ENCODE results near the gene GGCT.
A peak's percentile ranks its signal among the peaks of the same experiment; 100 is the strongest.
"Not testable (repeated sequence)": the region's sequence is repeated elsewhere in the genome, so short reads cannot be mapped to it uniquely, and the experiment has no call there.

Gene GGCT, protein sequence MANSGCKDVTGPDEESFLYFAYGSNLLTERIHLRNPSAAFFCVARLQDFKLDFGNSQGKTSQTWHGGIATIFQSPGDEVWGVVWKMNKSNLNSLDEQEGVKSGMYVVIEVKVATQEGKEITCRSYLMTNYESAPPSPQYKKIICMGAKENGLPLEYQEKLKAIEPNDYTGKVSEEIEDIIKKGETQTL

DNA sequence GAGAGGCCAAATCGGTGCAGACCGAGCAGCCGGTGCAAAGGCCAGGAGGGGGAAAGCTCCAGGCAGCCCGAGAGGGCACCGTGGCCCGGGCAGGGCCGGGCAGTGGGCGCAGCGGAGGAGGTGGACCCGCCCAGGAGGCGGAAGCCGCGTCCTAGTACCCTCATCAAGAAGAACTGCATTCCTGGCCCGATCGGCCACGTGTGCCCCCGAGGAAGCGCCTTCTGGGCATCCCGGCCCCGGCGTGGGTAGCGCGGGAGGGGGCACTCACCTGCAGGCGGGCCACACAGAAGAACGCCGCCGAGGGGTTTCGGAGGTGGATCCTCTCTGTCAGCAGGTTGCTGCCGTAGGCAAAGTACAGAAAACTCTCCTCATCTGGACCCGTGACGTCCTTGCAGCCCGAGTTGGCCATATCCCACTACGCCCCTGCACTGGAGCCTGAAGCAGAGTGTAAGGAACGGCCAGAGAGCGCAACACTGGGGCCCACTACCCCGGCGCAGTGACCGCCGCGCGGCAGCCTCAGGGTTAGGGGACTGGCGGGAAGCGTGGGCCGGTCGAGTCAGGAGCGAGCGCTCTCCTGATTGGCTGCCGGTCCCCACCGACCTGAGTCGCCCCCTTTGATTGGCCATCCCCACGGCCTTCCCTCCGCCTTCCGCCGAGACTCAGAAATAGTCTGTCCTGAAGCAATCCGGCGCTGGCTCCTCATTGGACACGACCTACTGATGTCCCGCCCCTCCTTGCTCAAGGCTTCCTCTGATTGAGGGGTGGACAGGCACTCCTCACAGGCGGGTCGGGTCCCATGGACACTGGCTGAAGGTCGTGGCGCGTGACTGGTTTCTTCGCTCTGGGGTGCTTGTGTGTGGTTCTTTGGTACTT is at the start of gene GGCT:
Gene GGCT, minus strand, starts transcription at position 529 of the 873 bp plus-strand sequence. Its CDS starts 120 bp downstream, at position 409.
- peak; percentile 99 for DNase-seq

DNA sequence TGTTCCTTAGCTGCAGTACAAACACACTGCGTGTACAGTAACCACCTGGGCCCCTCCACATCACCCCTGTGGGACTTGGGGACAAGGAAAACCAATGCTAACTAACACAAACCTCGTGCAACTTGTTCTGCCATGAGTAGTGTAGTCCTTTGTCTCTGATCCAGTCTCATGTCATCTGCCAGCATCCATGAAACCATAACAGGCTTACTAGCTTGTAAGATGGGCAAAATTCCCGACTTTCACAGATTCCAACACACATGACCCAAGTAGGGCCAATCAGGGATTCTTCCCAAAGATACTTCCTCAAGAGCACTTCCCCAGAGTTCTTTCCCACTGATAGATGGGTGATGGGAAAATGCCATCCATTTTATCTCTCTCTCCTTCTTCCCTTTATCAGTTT is 48.9 kb upstream of the GGCT start:
- no peak for DNase-seq

DNA sequence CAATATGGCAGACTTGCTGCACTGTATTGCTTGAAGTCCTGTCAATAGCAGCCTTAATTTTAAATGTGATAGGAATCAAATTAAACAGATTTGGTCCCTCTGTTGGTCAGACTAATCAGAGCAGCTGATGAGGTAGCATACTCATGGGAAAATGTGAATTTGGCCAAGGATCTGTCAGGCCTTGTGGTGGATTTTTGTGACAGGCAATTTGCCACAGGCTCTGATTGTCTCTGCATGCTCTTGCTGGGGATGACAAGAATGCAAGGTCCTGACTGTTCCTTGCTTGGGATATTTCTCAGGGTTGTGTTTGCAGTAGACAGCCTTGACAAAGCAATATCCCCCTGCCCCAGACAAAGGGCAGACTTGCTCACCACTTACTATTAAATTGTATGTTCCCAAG is 48.5 kb upstream of the GGCT start:
- no peak for DNase-seq

DNA sequence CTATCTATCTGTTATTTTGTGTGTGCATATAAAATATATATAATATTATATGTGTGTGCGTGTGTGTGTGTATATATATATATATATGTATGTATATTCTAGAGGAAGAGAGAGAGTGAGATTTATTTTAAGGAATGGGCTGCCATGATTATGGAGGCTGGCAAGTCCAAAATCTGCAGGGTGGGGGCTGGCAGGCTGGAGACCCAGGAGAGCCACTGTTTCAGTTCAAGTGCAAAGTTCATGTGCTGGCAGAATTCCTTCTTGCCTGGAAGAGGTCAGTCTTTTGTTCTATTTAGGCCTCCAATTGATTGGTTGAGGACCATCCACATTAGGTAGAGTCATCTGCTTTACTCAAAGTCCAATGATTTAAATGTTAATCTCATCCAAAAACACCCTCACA is 47.7 kb upstream of the GGCT start:
- no peak for DNase-seq

DNA sequence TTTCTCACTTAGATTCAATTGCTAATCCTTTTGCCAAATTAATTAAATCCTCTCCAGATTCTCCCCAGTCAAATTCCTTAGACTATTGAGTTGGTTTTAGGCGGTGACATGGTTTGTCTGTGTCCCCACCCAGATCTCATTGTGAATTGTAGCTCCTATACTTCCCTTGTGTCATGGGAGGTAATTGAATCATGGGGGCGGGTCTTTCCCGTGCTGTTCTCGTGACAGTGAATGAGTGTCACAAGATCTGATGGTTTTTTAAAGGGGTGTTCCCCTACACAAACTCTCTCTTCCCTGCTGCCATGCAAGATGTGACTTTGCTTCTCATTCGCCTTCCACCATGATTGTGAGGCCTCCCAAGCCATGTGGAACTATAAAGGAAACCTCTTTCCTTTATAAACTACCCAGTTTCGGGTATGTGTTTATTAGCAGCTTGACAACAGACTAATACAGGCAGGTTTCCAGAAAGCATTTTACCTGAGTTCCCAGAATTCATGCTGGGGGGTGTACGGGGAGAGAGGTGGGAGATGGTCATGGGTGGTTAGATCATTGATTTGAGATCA is 45.4 kb upstream of the GGCT start:
- peak; percentile 92 to 97 (median 96) for DNase-seq

DNA sequence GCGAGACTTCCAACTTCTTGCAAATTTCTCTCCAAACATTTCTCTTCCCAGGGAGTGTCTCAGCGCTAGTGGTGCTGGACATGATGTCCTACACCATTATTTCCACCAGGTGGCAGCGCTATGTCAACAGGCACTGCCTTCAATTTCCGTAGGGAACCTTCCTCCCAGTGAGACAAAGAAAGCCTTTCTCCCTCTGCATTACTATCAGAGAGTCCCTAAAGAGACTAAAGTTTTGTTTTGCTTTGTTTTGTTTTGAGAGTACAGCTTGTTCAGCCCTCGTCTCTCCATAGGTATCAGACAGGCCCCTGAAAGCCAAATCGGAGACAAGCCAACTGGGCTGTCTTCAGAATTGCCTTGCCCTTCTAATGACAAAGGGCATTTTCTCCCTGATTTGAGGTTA is 44.2 kb upstream of the GGCT start:
- peak; percentile 86 to 91 (median 87) for DNase-seq

DNA sequence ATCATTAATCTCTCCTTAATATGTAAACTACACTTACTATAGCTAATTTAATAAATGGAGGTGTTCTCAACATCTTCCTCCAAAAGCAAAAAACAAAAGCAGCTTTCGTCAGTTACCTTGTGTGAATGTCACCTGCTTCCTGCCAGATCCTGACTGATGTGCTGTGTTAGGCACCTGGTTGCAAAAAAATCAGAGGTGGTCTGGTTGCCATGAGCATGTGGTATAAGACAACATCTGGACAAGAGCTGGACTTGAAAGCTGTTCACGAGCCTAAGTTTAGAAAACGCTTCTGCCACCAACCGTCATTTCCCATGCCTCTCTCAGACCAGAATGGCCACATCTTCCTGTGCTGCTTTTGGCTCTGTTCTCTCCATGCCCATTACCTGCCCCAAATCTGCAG is 42.0 kb upstream of the GGCT start:
- no peak for DNase-seq

DNA sequence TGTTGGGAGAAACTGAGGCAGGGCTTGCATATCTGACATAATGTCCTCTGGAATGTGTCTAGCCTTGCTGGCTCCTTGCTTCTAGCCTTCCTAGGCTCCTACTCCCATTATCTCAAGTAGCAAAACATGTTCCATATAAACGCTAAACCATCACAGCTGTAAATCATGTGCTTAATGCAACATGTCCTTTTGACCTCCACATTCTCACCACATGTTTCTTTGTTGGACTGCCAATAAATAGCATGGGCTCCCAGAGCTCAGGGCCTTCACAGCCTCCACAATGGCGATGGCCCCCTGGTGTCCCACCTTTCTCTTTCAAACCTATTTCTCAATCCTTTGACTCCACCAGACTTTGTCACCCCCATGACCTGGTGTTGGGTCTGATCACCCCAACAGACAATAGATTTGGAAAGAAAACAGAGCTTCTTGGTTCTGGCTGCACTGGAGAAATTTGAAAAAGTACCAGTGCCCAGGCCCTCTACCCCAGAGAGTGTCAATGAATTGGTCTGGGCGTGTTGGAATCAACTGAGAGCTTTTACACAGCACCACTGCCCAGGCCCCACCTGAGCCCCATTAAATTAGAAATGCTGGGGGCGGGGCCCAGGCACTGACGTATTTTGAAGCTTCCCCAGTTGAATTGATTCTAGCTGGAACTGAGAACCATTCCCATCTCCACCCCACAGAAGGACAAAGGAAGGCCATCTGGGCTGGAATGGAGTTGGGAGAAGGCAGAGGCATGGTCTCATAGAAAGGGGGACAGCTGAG is 41.3 kb upstream of the GGCT start:
- DNase-seq: no peak

DNA sequence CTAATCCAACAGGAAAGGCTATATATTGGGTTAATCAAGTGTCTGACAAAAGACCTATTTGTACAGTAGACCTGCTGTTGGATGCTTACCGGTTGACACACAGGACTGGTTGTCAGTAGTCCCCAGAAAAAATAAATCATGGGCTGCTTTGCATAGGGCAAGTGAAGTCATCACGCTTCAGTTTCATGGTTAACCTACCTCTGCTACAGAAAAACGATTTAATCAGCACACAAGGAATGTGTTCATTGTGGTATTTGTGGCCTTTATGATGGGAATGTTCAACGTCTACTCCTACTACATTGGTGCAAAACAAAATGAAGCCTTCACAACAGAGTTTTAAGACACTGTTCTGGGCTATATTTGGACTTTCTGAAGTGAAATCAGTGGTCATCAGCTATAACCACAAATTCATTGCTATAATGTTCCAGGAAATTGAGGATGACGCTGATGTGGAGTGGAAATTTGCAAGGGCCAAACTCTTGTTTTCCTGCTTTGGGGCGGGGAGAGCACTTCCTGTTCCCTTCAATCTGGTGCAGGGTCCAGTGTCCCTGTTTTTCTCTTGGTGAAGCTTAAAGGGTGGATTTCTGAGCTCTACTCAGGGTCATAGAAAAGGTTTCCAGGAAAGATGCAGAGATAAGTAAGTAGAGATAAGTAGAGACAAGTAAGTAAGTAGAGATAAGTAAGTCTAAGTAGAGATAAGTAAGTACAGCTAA is 39.3 kb upstream of the GGCT start:
- peak in 1 of 3 donors; percentile 37 for DNase-seq

DNA sequence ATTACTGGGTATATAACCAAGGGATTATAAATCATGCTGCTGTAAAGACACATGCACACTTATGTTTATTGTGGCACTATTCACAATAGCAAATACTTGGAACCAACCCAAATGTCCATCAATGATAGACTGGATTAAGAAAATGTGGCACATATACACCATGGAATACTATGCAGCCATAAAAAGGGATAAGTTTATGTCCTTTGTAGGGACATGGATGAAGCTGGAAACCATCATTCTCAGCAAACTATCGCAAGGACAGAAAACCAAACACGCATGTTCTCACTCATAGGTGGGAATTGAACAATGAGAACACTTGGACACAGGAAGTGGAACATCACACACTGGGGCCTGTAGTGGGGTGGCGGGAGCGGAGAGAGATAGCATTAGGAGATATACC is 38.5 kb upstream of the GGCT start:
- DNase-seq: not testable (repeated sequence)

DNA sequence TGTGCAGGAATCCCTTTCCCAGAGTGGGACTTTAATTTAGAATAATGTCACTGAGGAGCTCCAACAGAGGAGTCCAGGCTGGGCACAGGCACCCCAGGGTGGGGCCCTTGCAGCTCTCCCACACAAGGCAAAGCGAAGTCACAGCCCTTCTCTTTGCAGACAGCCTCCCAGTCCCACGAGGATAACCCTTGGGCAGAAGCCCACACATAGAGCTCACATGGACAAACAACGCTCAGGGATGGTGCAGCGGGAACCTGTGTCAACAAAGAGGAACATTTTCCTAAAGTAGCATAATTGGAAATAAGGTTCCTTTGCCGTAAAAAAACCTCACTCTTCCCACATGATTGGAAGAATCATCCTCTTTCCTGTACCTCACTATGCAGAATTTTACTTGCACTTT is 29.3 kb upstream of the GGCT start:
- no peak for DNase-seq

DNA sequence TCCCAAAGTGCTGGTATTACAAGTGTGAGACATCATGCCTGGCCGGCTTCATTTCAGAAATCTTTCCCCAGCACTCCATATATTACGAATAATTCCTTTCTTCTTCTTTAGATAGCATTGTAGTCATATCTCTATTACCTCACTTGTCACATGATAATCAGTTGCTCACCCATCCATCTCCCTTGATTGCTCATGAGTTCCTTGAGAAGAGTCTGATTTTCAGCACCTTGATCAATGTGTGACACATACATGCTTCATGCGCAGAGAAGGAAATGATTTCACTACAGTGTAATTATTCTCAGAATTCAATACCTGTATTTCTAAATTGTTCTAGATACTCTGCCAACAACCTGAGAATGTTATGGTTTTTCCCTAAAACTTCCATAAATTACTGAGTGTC is 26.7 kb upstream of the GGCT start:
- peak; percentile 14 to 57 (median 19) for DNase-seq

DNA sequence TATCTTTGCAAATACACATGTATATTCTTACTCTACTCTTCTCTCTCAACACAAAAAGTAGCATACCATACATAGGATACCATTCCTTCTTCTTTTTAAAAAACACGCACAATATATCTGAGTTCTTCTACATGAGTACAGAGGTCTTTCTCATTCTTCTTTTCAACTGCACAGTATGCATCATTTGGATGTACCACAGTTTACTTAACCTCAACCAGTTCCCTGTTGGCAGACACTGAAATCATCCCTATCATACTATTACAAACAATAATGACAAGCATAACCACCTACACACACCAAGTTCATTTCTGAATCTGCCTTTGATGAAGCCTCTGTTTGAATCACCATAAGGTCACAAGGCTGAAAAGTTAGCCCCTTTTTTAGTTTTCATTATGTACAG is 25.7 kb upstream of the GGCT start:
- DNase-seq: no peak

DNA sequence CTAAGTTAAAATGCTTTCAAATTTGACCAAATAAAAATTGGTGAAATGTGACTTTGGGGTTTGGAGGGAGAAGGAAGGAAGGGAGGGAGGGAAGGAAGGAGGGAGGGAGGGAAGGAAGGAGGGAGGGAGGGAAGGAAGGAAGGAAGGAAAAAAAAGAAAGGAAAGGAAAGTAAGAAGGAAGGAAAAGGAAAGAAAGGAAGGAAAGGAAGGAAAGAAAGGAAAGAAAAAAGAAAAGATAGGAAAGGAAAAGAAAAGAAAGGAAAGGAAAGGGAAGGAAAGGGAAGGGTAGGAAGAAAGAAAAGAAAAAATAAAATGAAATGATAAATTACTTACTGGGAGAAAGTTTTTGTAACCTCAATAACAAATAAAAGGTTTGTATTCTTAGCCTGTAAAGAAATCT is 24.1 kb upstream of the GGCT start:
- DNase-seq: no peak

DNA sequence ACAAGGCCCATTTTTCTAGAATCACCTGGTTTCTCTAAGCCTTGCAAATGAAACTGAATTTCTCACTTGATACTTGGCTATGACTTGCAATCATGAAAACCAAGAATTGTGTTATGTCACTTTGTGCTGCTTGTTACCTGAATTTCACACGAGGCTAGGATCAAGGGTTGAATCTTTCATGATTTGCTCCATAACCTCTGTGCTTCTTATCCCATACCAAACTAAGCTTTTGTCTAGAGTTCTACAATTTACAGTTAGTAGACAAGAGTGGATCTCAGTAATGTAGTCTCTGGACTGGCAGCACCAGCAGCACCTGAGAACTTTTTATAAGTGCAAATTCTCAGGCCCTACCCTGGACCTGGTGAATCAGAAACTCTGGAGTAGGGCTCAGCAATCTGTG is 22.7 kb upstream of the GGCT start:
- not testable (repeated sequence) for DNase-seq

DNA sequence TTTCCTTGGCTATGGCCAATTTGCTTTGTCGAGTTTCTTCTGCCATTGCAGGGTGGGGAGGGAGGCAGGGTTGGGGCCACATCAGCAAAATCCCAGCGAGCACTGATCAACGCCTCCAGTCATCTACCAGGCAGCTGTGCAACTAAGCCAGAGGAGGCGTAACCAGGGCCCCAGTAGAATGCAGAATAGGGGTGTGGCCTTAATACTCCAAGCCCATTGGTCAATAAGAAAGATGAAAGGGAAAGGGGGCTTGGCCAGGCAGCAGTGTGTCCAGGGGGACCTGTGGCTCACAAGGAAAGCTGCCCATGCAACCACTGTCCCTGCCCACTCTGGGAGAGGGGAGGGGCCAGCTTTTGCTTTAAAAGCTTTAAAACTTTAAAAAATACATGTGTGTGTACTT is 21.5 kb upstream of the GGCT start:
- DNase-seq: no peak

DNA sequence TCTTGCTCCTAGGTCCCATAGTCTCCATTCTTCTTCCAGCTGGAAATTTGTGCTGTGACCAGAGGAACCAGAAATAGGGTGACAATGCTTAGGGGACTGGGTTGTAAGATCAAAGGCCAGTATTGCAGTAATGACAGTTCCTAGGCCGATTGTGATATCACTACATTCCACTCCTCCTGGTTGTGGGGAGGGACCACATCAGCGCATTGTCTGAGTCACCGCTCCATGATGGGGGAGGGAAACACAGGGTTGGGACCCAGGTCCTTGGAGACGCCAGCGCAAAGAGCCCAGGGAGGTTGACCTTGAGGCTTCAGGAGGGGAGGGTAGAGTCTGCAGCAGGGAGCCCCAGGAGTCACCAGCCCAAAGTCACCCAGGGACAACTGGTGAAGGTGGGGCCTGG is 20.8 kb upstream of the GGCT start:
- DNase-seq: no peak

DNA sequence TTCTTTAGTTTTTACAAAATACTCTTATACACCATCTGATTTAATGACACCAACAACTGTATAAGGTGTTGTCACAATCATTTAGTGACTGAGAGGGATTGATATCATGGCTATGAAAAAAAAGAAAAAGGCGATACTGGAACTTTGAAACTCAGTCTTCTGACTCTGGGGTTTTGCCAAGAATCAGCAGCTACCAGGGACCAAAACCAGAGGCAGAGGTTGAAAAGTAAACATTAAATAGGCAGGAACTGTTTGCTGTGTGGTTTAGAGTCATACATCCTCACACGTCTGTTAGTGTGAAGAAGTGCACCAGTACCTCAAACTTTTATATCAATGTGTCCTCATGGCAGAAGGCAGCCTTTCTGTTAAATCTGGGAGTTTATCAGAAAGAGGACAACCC is 19.9 kb upstream of the GGCT start:
- DNase-seq: no peak

DNA sequence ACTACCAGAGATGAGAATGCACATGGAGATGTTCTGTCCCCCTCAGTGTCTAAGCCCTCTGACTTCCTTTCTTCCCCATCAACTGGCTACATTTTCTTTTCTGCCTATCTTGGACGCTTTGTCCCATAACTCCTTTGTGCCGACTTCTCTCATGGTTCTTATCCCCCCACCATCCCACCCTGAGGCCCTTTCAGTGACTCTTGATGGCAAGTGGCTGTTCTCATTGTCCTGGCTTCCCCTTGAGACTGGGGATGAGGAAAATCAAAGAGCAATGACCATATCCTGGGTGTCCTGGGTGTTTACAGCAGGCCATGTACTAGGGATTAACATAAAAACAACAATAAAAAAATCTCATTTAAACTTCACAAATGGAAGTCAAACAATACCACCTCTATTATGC is 18.8 kb upstream of the GGCT start:
- no peak for DNase-seq

DNA sequence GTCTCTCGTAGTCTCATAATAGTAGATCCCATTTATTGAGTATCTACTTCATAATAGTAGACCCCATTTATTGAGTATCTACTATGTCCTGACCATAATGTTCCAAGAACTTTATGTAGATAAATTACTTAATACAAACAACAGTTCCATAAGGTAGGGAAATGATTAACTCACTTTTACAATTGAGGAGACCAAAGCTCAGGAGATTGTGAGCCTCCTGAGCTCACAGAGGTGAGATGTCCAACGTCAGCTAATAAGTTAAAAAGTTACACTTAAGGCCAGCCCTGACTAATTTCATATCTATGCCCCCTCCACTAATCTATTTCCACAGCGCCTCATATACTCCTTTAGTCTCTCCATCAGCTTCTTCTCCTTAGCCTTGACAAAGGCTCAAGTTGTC is 17.5 kb upstream of the GGCT start:
- DNase-seq: no peak

DNA sequence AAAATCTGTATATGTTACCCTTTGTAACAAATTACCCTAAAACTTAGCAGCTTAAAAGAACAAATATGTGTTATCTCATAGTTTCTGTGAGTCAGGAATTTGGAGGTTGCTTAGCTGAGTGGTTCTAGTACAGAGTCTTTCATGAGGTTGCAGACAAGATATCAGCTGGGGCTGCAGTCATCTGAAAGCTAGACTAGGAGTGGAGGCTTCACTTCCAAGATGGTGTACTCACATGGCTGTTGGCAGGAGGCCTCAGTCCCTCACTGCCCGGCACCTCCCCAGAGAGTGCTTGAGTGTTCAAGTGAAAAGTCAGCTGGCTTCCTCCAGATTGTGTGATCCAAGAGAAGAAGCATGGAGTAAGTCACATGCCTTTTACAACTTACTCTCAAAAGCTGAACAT is 16.9 kb upstream of the GGCT start:
- no peak for DNase-seq

DNA sequence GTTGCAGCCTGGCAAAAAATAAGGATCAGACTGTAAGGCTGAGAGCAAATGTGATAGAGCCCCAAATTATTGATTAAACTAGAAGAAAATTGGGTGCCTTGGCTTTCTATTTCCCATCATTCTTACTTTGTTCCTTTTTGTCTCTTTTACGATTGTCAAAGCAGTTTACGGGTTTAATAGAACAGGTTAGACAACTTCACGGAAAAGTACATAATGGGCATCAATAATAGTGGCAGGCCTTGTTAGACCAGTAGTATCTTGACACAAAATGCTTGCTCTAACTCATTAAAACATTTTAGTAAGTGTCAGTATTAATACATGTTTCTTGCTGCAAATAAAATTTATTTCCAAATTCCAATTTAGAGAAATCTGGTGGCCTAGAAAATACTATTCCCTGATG is 14.5 kb upstream of the GGCT start:
- DNase-seq: no peak

DNA sequence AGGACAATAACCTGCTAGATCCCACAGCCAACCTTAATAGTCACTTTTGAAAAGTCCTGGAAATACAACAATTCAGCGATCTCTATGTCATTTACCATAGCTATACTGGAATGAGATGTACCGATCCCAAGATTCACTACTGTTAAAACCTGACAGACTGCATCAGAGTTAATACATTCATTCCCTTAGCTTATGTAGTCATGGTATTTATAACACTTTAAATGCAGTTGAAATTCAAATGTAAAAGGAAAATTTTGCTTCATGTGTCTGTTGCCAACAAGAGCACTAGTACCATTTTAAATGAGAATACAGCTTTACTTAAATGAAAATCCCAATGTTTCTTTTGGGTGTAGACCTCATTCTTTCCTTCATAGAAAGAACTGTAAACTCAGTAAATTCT is 11.1 kb upstream of the GGCT start:
- no peak for DNase-seq
